Pancreas (tissue), 10 donors: ENCODE results near the gene PTTG1. TPM values are rescaled to one million over a fixed set of nuclear protein-coding genes. Genes with fewer than 3 reads are reported as not detected.
"Not testable (repeated sequence)": the region's sequence is repeated elsewhere in the genome, so short reads cannot be mapped to it uniquely, and the experiment has no call there.

ENCODE experiments used
- ATAC-seq, 4 donors: fragments of 200-7000 bp; cut with Tn5 transposase; one replicate each; pipeline versions ENCODE4 v1.8.0 to v1.9.1; 2020; ENCODE audit warnings: mild to moderate bottlenecking in 4 of 4, moderate library complexity in 4 of 4
- DNase-seq, 6 donors: peaks; one replicate each; pipeline ENCODE4 v3.0.0-alpha.2; 2020
- FAIRE-seq: peaks from 2 replicates; lab custom pipeline; 2012; peaks lifted over from hg19 to GRCh38; lab: Jason Lieb, UNC
- H3K27ac ChIP-seq, 4 donors: fragments of 200-600 bp; sonication (generic); 1 replicate in 3 of 4; 2 replicates in 1 of 4; pipeline versions ENCODE4 v1.5.0 to v1.8.0; 2020
- H3K27me3 ChIP-seq, 4 donors: fragments of 200-600 bp; one replicate each; pipeline ENCODE4 v1.8.0; 2021
- H3K36me3 ChIP-seq, 3 donors: fragments of 200-600 bp; sonication (generic) in 1 of 3; one replicate each; pipeline versions ENCODE4 v1.5.0 to v1.8.0; 2020 to 2021
- H3K4me1 ChIP-seq, 3 donors: fragments of 200-600 bp; one replicate each; pipeline ENCODE4 v1.8.0; 2021
- H3K4me3 ChIP-seq, 4 donors: fragments of 200-600 bp; sonication (generic) in 2 of 4; one replicate each; pipeline versions ENCODE4 v1.5.0 to v1.8.0; 2020 to 2021
- H3K9me3 ChIP-seq, 4 donors: fragments of 200-600 bp; one replicate each; pipeline ENCODE4 v1.8.0; 2021
- WGBS, 2 donors: extraction: QIAGEN DNeasy Blood & Tissue Kit; methylation state at CpG; one replicate each; pipeline ENCODE4 v1.1.7; 2013; 5-methylcytosine and 5-hydroxymethylcytosine counted together
- intact Hi-C, 3 donors: fragments of 100-400 bp; cut with DNase I; formaldehyde crosslinking; loops; one replicate each; pipeline versions ENCODE4 v1.11.1 to v1.14.2; 2022
- polyA plus RNA-seq, 2 donors: library from polyadenylated mRNA; stranded (reverse); fragments of 200-250 nt; gene quantifications; one replicate each; pipeline ENCODE4 v1.2.3, GENCODE V29; 2013
- total RNA-seq, 6 donors: library from RNA; stranded (reverse); fragmentation: NEBNext Ultra II Directional in 4 of 6; extraction: Animal tissue kit (Norgen Biotek cat#: 25700) in 4 of 6; gene quantifications; one replicate each; pipeline versions ENCODE4 v1.2.1 to v1.2.4, GENCODE V29; 2021 to 2023
- TF ChIP-seq, protein P1 (sequence below), 4 donors: fragments of 200-600 bp; sonication (generic) in 3 of 4; IDR thresholded peaks; one replicate each; pipeline versions ENCODE4 v1.5.0 to v1.8.0; 2021; ENCODE audit warnings: antibody characterized with exemption in 4 of 4
- donor health status: healthy with polysubstance abuse.
- donor health status: DM: no; HTN: no; CAD: no; lungs with moderate emphysema.
- donor health status: DM: no; HTN: no; CAD: no.
- donor health status: control.
- donor health status: control.
- donor health status: Bipolar disorder and iron deficiency.
- donor health status: DM: yes; HTN: yes; CAD: no.
- donor health status: DM: no; HTN: no; CAD: no.
- donor health status: DM: no; HTN: no; CAD: no.
- donor health status: DM: yes; HTN: yes; CAD: no.

PTTG1 gene
- total and polyA plus RNA-seq, 8 donors: 0.31 to 2.7 (median 1.3) TPM; not detected in 1

DNA sequence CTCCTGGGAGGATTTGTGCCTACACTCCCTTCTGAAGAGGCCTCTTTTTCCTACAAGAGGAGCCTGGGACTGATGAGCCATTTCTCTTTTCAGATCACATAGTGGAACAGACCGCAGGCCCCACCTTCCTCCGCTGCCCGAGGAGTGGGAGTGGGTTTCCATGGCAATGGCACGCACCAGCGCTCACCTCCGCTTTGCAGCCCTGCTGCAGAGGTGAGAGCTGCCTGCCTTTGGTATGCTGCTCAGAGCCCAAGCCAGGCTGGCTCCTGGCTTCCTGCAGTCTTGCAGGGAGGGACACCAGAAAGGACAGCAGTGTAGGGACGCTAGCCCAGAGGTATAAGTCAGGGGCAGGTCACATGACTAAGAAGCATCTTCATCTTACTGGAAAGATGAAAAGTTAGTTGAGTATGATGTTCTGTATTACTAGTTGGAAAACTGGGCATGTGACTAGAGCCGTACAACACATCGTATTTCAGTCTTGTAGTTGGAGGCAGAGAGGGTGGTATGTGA is 12.4 kb downstream of the PTTG1 start:
- TF ChIP-seq, protein P1, sequence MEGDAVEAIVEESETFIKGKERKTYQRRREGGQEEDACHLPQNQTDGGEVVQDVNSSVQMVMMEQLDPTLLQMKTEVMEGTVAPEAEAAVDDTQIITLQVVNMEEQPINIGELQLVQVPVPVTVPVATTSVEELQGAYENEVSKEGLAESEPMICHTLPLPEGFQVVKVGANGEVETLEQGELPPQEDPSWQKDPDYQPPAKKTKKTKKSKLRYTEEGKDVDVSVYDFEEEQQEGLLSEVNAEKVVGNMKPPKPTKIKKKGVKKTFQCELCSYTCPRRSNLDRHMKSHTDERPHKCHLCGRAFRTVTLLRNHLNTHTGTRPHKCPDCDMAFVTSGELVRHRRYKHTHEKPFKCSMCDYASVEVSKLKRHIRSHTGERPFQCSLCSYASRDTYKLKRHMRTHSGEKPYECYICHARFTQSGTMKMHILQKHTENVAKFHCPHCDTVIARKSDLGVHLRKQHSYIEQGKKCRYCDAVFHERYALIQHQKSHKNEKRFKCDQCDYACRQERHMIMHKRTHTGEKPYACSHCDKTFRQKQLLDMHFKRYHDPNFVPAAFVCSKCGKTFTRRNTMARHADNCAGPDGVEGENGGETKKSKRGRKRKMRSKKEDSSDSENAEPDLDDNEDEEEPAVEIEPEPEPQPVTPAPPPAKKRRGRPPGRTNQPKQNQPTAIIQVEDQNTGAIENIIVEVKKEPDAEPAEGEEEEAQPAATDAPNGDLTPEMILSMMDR (IDR thresholded peaks at IDR 0.05): no peak
- DNase-seq (peak; percentile 40 to 78 (median 42)), ATAC-seq (peak in 3 of 4 donors; percentile 55 to 82 (median 66)), FAIRE-seq (no peak)
- H3K27me3 ChIP-seq: no peaks in the 10 kb centered on the region
- 57 to 62% methylated on average over 9 of the region's 9 CpGs for WGBS, 2 donors
- intact Hi-C loops: loop anchor here in 1 of 3 donors (10.0 kb wide), 1 partner anchor 351 kb away; no protein-coding TSS in a partner anchor
- H3K4me1 ChIP-seq: peaks cover 0 to 6% (median 5%) of the 10 kb centered on the region in 3 donors
- H3K27ac ChIP-seq: no peak overlapping the region
- H3K36me3 ChIP-seq: no peaks in the 10 kb centered on the region
- no peaks in the 10 kb centered on the region for H3K9me3 ChIP-seq
- no peak overlapping the region for H3K4me3 ChIP-seq

- TF ChIP-seq, protein P1 (IDR thresholded peaks at IDR 0.05): no peak
- peaks cover 0 to 6% (median 5%) of the 10 kb centered on the region in 3 donors for H3K4me1 ChIP-seq
- DNase-seq: no peak
- no peaks in the 10 kb centered on the region for H3K27me3 ChIP-seq
- WGBS, 2 donors: 69 to 72% methylated on average over 1 of the region's 1 CpG
- FAIRE-seq: no peak
- H3K36me3 ChIP-seq: no peaks in the 10 kb centered on the region
- ATAC-seq: no peak
- intact Hi-C loops: loop anchor here in 1 of 3 donors (10.0 kb wide), 1 partner anchor 349 kb away; no protein-coding TSS in a partner anchor
- no peak overlapping the region for H3K4me3 ChIP-seq
- H3K27ac ChIP-seq: no peak overlapping the region
- no peaks in the 10 kb centered on the region for H3K9me3 ChIP-seq
Measured at GRCh38 chr5:160435532-160435931, 13.9 kb downstream of the PTTG1 start.

GRCh38 chr5:160436017-160436416 is 14.4 kb downstream of the PTTG1 start:
- Histone ChIP-seq H3K27ac (no peak overlapping the region), H3K9me3 (no peaks in the 10 kb centered on the region), H3K4me3 (no peak overlapping the region), H3K27me3 (no peaks in the 10 kb centered on the region), H3K36me3 (no peaks in the 10 kb centered on the region), H3K4me1 (peaks cover 0 to 6% (median 5%) of the 10 kb centered on the region in 3 donors)
- TF ChIP-seq, protein P1 (IDR thresholded peaks at IDR 0.05): no peak
- DNase-seq (no peak), ATAC-seq (no peak), FAIRE-seq (no peak)
- intact Hi-C loops: loop anchor here in 1 of 3 donors (10.0 kb wide), 1 partner anchor 349 kb away; no protein-coding TSS in a partner anchor
- 69 to 70% methylated on average over 4 of the region's 4 CpGs for WGBS, 2 donors

DNA sequence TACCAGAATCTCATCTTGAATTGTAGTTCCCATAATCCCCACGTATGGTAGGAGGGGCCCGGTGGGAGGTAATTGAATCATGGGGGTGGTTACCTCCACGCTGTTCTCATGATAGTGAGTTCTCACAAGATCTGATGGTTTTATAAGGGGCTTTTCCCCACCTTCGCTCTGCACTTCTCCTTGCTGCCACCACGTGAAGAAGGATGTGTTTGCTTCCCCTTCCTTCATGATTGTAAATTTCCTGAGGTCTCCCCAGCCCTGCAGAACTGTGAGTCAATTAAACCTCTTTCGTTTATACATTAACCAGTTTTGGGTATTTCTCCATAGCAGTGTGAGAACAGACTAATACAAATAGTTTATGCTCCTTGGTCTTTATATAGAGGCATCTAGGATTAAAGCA is 15.0 kb downstream of the PTTG1 start:
- H3K9me3 ChIP-seq, H3K36me3 ChIP-seq, H3K4me1 ChIP-seq, H3K27me3 ChIP-seq, H3K4me3 ChIP-seq, DNase-seq, ATAC-seq, FAIRE-seq, H3K27ac ChIP-seq: not testable (repeated sequence)
- intact Hi-C loops: loop anchor here in 1 of 3 donors (10.0 kb wide), 1 partner anchor 348 kb away; no protein-coding TSS in a partner anchor
- WGBS, 2 donors: 36 to 38% methylated on average over 6 of the region's 6 CpGs

DNA sequence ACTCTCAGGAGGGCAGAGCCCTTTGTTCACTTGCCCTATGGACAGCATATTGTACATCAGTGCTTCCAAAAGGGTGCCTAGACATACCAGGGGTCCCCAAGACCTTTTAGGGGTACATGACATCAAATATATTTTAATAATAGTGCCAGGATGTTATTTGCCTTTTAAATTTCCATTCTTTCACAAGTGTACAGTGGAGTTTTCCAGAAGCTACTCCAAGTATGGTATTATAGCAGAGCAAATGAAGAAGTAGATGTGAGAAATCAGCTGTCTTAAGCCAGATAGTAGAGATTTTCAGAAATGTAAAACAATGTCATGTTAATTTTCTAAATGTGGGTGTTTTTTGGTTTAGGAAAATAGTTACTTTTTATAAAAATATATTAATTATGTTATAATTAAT is 15.6 kb downstream of the PTTG1 start:
- DNase-seq: no peak
- intact Hi-C loops: loop anchor here in 1 of 3 donors (10.0 kb wide), 1 partner anchor 348 kb away; no protein-coding TSS in a partner anchor
- Histone ChIP-seq H3K4me1 (peaks cover 0 to 6% (median 5%) of the 10 kb centered on the region in 3 donors), H3K9me3 (no peaks in the 10 kb centered on the region), H3K36me3 (no peaks in the 10 kb centered on the region), H3K27ac (no peak overlapping the region), H3K4me3 (no peak overlapping the region), H3K27me3 (no peaks in the 10 kb centered on the region)
- peak; percentile 78 for FAIRE-seq
- no peak for ATAC-seq
- TF ChIP-seq, protein P1 (IDR thresholded peaks at IDR 0.05): no peak
